Measurements from ENCODE around the gene RILPL2. TPM values are rescaled to one million over a fixed set of nuclear protein-coding genes. Genes with fewer than 3 reads are reported as not detected.

Gene RILPL2
- polyA plus RNA-seq, 4 donors, result 0.45 to 5.1 (median 2.0) TPM

GRCh38 chr12:123478762-123479161 lies 42.3 kb upstream of the RILPL2 start:
- H3K27me3 ChIP-seq (ENCODE audit: control insufficient read depth in 3 of 3, insufficient read depth in 3 of 3, low read length in 3 of 3), result no peaks in the 10 kb centered on the region
- H3K9me3 ChIP-seq (ENCODE audit: control insufficient read depth in 2 of 2, insufficient read depth in 1 of 2, low read depth in 1 of 2, low read length in 1 of 2), result no peaks in the 10 kb centered on the region
- WGBS, 3 donors, result 85 to 92% (median 90%) methylated on average over 10 of the region's 10 CpGs
- peaks cover 0 to 46% (median 0%) of the 10 kb centered on the region in 3 donors for H3K36me3 ChIP-seq (ENCODE audit: control insufficient read depth in 3 of 3, insufficient read depth in 2 of 3, low read depth in 1 of 3, low read length in 3 of 3)
- no peaks in the 10 kb centered on the region for H3K4me1 ChIP-seq (ENCODE audit: control insufficient read depth in 3 of 3, insufficient read depth in 2 of 3, low read depth in 1 of 3, low read length in 2 of 3)
- FAIRE-seq (no peak), DNase-seq (no peak)
- no peak overlapping the region for H3K4me3 ChIP-seq (ENCODE audit: low read depth in 1 of 3, low read length in 3 of 3)
- H3K27ac ChIP-seq (ENCODE audit: low read depth in 1 of 3, low read length in 2 of 3), result no peak overlapping the region

- WGBS, 3 donors, result 91 to 92% (median 92%) methylated on average over 11 of the region's 11 CpGs
- FAIRE-seq, result no peak
Measured at GRCh38 chr12:123478069-123478468, 41.6 kb upstream of the RILPL2 start.

GRCh38 chr12:123475246-123475703 lies 38.8 kb upstream of the RILPL2 start:
- H3K27ac ChIP-seq (ENCODE audit: low read depth in 1 of 3, low read length in 2 of 3), result no peak overlapping the region
- no peaks in the 10 kb centered on the region for H3K9me3 ChIP-seq (ENCODE audit: control insufficient read depth in 2 of 2, insufficient read depth in 1 of 2, low read depth in 1 of 2, low read length in 1 of 2)
- no peaks in the 10 kb centered on the region for H3K27me3 ChIP-seq (ENCODE audit: control insufficient read depth in 3 of 3, insufficient read depth in 3 of 3, low read length in 3 of 3)
- no peaks in the 10 kb centered on the region for H3K4me1 ChIP-seq (ENCODE audit: control insufficient read depth in 3 of 3, insufficient read depth in 2 of 3, low read depth in 1 of 3, low read length in 2 of 3)
- no peak for FAIRE-seq
- 88 to 94% (median 93%) methylated on average over 15 of the region's 15 CpGs for WGBS, 3 donors
- H3K4me3 ChIP-seq (ENCODE audit: low read depth in 1 of 3, low read length in 3 of 3), result no peak overlapping the region
- DNase-seq, result no peak
- peaks cover 0 to 46% (median 3%) of the 10 kb centered on the region in 3 donors for H3K36me3 ChIP-seq (ENCODE audit: control insufficient read depth in 3 of 3, insufficient read depth in 2 of 3, low read depth in 1 of 3, low read length in 3 of 3)

More at GRCh38 chr12:123478069-123478468, 41.6 kb upstream of the RILPL2 start:
- Histone ChIP-seq H3K4me3 (ENCODE audit: low read depth in 1 of 3, low read length in 3 of 3) (no peak overlapping the region), H3K4me1 (ENCODE audit: control insufficient read depth in 3 of 3, insufficient read depth in 2 of 3, low read depth in 1 of 3, low read length in 2 of 3) (no peaks in the 10 kb centered on the region), H3K27ac (ENCODE audit: low read depth in 1 of 3, low read length in 2 of 3) (no peak overlapping the region), H3K36me3 (ENCODE audit: control insufficient read depth in 3 of 3, insufficient read depth in 2 of 3, low read depth in 1 of 3, low read length in 3 of 3) (peaks cover 0 to 42% (median 0%) of the 10 kb centered on the region in 3 donors), H3K9me3 (ENCODE audit: control insufficient read depth in 2 of 2, insufficient read depth in 1 of 2, low read depth in 1 of 2, low read length in 1 of 2) (no peaks in the 10 kb centered on the region), H3K27me3 (ENCODE audit: control insufficient read depth in 3 of 3, insufficient read depth in 3 of 3, low read length in 3 of 3) (no peaks in the 10 kb centered on the region)
- DNase-seq, result no peak

GRCh38 chr12:123474485-123475245 lies 38.2 kb upstream of the RILPL2 start:
- Histone ChIP-seq H3K4me1 (ENCODE audit: control insufficient read depth in 3 of 3, insufficient read depth in 2 of 3, low read depth in 1 of 3, low read length in 2 of 3) (no peaks in the 10 kb centered on the region), H3K36me3 (ENCODE audit: control insufficient read depth in 3 of 3, insufficient read depth in 2 of 3, low read depth in 1 of 3, low read length in 3 of 3) (peaks cover 0 to 51% (median 3%) of the 10 kb centered on the region in 3 donors), H3K4me3 (ENCODE audit: low read depth in 1 of 3, low read length in 3 of 3) (no peak overlapping the region), H3K27me3 (ENCODE audit: control insufficient read depth in 3 of 3, insufficient read depth in 3 of 3, low read length in 3 of 3) (no peaks in the 10 kb centered on the region), H3K27ac (ENCODE audit: low read depth in 1 of 3, low read length in 2 of 3) (peak overlapping the region in 1 of 3 donors; percentile 30), H3K9me3 (ENCODE audit: control insufficient read depth in 2 of 2, insufficient read depth in 1 of 2, low read depth in 1 of 2, low read length in 1 of 2) (no peaks in the 10 kb centered on the region)
- 82 to 88% (median 87%) methylated on average over 13 of the region's 13 CpGs for WGBS, 3 donors
- no peak for DNase-seq
- no peak for FAIRE-seq

GRCh38 chr12:123472438-123472849 lies 36.0 kb upstream of the RILPL2 start:
- H3K4me1 ChIP-seq (ENCODE audit: control insufficient read depth in 3 of 3, insufficient read depth in 2 of 3, low read depth in 1 of 3, low read length in 2 of 3), result no peaks in the 10 kb centered on the region
- DNase-seq, result no peak
- no peaks in the 10 kb centered on the region for H3K27me3 ChIP-seq (ENCODE audit: control insufficient read depth in 3 of 3, insufficient read depth in 3 of 3, low read length in 3 of 3)
- WGBS, 3 donors, result 87 to 91% (median 88%) methylated on average over 12 of the region's 12 CpGs
- no peaks in the 10 kb centered on the region for H3K9me3 ChIP-seq (ENCODE audit: control insufficient read depth in 2 of 2, insufficient read depth in 1 of 2, low read depth in 1 of 2, low read length in 1 of 2)
- H3K27ac ChIP-seq (ENCODE audit: low read depth in 1 of 3, low read length in 2 of 3), result no peak overlapping the region
- H3K4me3 ChIP-seq (ENCODE audit: low read depth in 1 of 3, low read length in 3 of 3), result no peak overlapping the region
- no peak for FAIRE-seq
- H3K36me3 ChIP-seq (ENCODE audit: control insufficient read depth in 3 of 3, insufficient read depth in 2 of 3, low read depth in 1 of 3, low read length in 3 of 3), result peaks cover 0 to 40% (median 3%) of the 10 kb centered on the region in 3 donors

- WGBS, 3 donors, result 85 to 89% (median 87%) methylated on average over 8 of the region's 8 CpGs
- H3K4me3 ChIP-seq (ENCODE audit: low read depth in 1 of 3, low read length in 3 of 3), result no peak overlapping the region
- FAIRE-seq (no peak), DNase-seq (no peak)
- no peaks in the 10 kb centered on the region for H3K27me3 ChIP-seq (ENCODE audit: control insufficient read depth in 3 of 3, insufficient read depth in 3 of 3, low read length in 3 of 3)
- H3K27ac ChIP-seq (ENCODE audit: low read depth in 1 of 3, low read length in 2 of 3), result no peak overlapping the region
- H3K9me3 ChIP-seq (ENCODE audit: control insufficient read depth in 2 of 2, insufficient read depth in 1 of 2, low read depth in 1 of 2, low read length in 1 of 2), result no peaks in the 10 kb centered on the region
- no peaks in the 10 kb centered on the region for H3K4me1 ChIP-seq (ENCODE audit: control insufficient read depth in 3 of 3, insufficient read depth in 2 of 3, low read depth in 1 of 3, low read length in 2 of 3)
- peaks cover 0 to 34% (median 3%) of the 10 kb centered on the region in 3 donors for H3K36me3 ChIP-seq (ENCODE audit: control insufficient read depth in 3 of 3, insufficient read depth in 2 of 3, low read depth in 1 of 3, low read length in 3 of 3)
Measured at GRCh38 chr12:123471374-123472068, 35.0 kb upstream of the RILPL2 start.

- Histone ChIP-seq H3K4me1 (ENCODE audit: control insufficient read depth in 3 of 3, insufficient read depth in 2 of 3, low read depth in 1 of 3, low read length in 2 of 3) (no peaks in the 10 kb centered on the region), H3K4me3 (ENCODE audit: low read depth in 1 of 3, low read length in 3 of 3) (no peak overlapping the region), H3K27ac (ENCODE audit: low read depth in 1 of 3, low read length in 2 of 3) (no peak overlapping the region), H3K36me3 (ENCODE audit: control insufficient read depth in 3 of 3, insufficient read depth in 2 of 3, low read depth in 1 of 3, low read length in 3 of 3) (peaks cover 0 to 39% (median 12%) of the 10 kb centered on the region in 3 donors), H3K9me3 (ENCODE audit: control insufficient read depth in 2 of 2, insufficient read depth in 1 of 2, low read depth in 1 of 2, low read length in 1 of 2) (no peaks in the 10 kb centered on the region), H3K27me3 (ENCODE audit: control insufficient read depth in 3 of 3, insufficient read depth in 3 of 3, low read length in 3 of 3) (no peaks in the 10 kb centered on the region)
- DNase-seq (no peak), FAIRE-seq (no peak)
- WGBS, 3 donors, result 88 to 94% (median 91%) methylated on average over 2 of the region's 2 CpGs
Measured at GRCh38 chr12:123469978-123470377, 33.5 kb upstream of the RILPL2 start.

GRCh38 chr12:123468786-123469185 lies 32.3 kb upstream of the RILPL2 start:
- no peak for DNase-seq
- H3K4me3 ChIP-seq (ENCODE audit: low read depth in 1 of 3, low read length in 3 of 3), result no peak overlapping the region
- H3K4me1 ChIP-seq (ENCODE audit: control insufficient read depth in 3 of 3, insufficient read depth in 2 of 3, low read depth in 1 of 3, low read length in 2 of 3), result no peaks in the 10 kb centered on the region
- no peak overlapping the region for H3K27ac ChIP-seq (ENCODE audit: low read depth in 1 of 3, low read length in 2 of 3)
- no peak for FAIRE-seq
- peaks cover 0 to 37% (median 12%) of the 10 kb centered on the region in 3 donors for H3K36me3 ChIP-seq (ENCODE audit: control insufficient read depth in 3 of 3, insufficient read depth in 2 of 3, low read depth in 1 of 3, low read length in 3 of 3)
- WGBS, 3 donors, result 27 to 90% (median 42%) methylated on average over 1 of the region's 1 CpG
- no peaks in the 10 kb centered on the region for H3K9me3 ChIP-seq (ENCODE audit: control insufficient read depth in 2 of 2, insufficient read depth in 1 of 2, low read depth in 1 of 2, low read length in 1 of 2)
- no peaks in the 10 kb centered on the region for H3K27me3 ChIP-seq (ENCODE audit: control insufficient read depth in 3 of 3, insufficient read depth in 3 of 3, low read length in 3 of 3)
